Caki2 (cell line): ENCODE results near the gene FAM90A26. TPM values are rescaled to one million over a fixed set of nuclear protein-coding genes. Genes with fewer than 3 reads are reported as not detected.
A peak's percentile ranks its signal among the peaks of the same experiment; 100 is the strongest.
"Not testable (repeated sequence)": the region's sequence is repeated elsewhere in the genome, so short reads cannot be mapped to it uniquely, and the experiment has no call there.

Experiments
- DNase-seq: peaks from one replicate; pipeline ENCODE4 v3.0.0-alpha.2; 2015; ENCODE audit warnings: low read depth
- in situ Hi-C: cut with HindIII; loops from 2 replicates; pipeline ENCODE4 v1.10.0; 2016; ENCODE audit warnings: low sequenced_read_pairs, low pct_unique_long_range_greater_than_20kb, mixed read lengths
- total RNA-seq: library from RNA; depleted of rRNA; stranded (reverse); fragments of >200 nt; shearing (Covaris generic); gene quantifications from 2 replicates; pipeline ENCODE4 v1.2.3, GENCODE V29; 2014; ENCODE audit warnings: low replicate concordance; rRNA removed

The FAM90A26 gene
- total RNA-seq, 1 experiment from 2014 or later: not detected

GRCh38 chr4:9153008-9153570, 17.1 kb upstream of the FAM90A26 start:
- peak; percentile 97 for DNase-seq
- in situ Hi-C loops: not testable (repeated sequence)

GRCh38 chr4:9153571-9154157, 16.5 kb upstream of the FAM90A26 start:
- DNase-seq: peak; percentile 41
- in situ Hi-C loops: not testable (repeated sequence)

- in situ Hi-C loops, DNase-seq: not testable (repeated sequence)
Measured at GRCh38 chr4:9155101-9155886, 14.9 kb upstream of the FAM90A26 start.

- in situ Hi-C loops, DNase-seq: not testable (repeated sequence)
Measured at GRCh38 chr4:9158392-9158791, 11.8 kb upstream of the FAM90A26 start.

- DNase-seq, in situ Hi-C loops: not testable (repeated sequence)
Measured at GRCh38 chr4:9160046-9160445, 10.2 kb upstream of the FAM90A26 start.

- DNase-seq, in situ Hi-C loops: not testable (repeated sequence)
Measured at GRCh38 chr4:9165990-9166389, 4.2 kb upstream of the FAM90A26 start.

- DNase-seq, in situ Hi-C loops: not testable (repeated sequence)
Measured at GRCh38 chr4:9210357-9210756, 40.1 kb downstream of the FAM90A26 start, which contains the start of gene USP17L10. USP17L10 (plus strand) TSS chr4:9210657; CDS start chr4:9210657, 0 bp downstream.

GRCh38 chr4:9214701-9215100, 44.5 kb downstream of the FAM90A26 start:
- in situ Hi-C loops, DNase-seq: not testable (repeated sequence)

GRCh38 chr4:9215105-9215504, 44.9 kb downstream of the FAM90A26 start, which contains the start of gene USP17L11:
USP17L11 (plus strand) TSS chr4:9215405; CDS start chr4:9215405, 0 bp downstream.
- DNase-seq, in situ Hi-C loops: not testable (repeated sequence)

GRCh38 chr4:9219852-9220251, 49.6 kb downstream of the FAM90A26 start, which contains the start of gene USP17L12:
USP17L12 (plus strand) TSS chr4:9220152; CDS start chr4:9220152, 0 bp downstream.
- in situ Hi-C loops, DNase-seq: not testable (repeated sequence)

GRCh38 chr4:9224596-9224995, 54.4 kb downstream of the FAM90A26 start, which contains the start of gene USP17L13:
USP17L13 (plus strand) TSS chr4:9224896; CDS start chr4:9224896, 0 bp downstream.
- DNase-seq, in situ Hi-C loops: not testable (repeated sequence)

Other genes starting within 250 kb of the FAM90A26 start
- gene USP17L10, start 40.2 kb downstream of the FAM90A26 start, total RNA-seq: not detected in 2 replicates
- not detected in 2 replicates for gene USP17L11, start 45.0 kb downstream of the FAM90A26 start, total RNA-seq
- not detected in 2 replicates for gene USP17L12, start 49.7 kb downstream of the FAM90A26 start, total RNA-seq
- gene USP17L13, start 54.5 kb downstream of the FAM90A26 start, total RNA-seq: not detected in 2 replicates
- not detected in 2 replicates for gene USP17L15, start 64.0 kb downstream of the FAM90A26 start, total RNA-seq
- not detected in 2 replicates for gene USP17L17, start 73.5 kb downstream of the FAM90A26 start, total RNA-seq
- gene USP17L18, start 78.2 kb downstream of the FAM90A26 start, total RNA-seq: not detected in 2 replicates
- gene USP17L19, start 83.0 kb downstream of the FAM90A26 start, total RNA-seq: not detected in 2 replicates
- gene USP17L20, start 87.7 kb downstream of the FAM90A26 start, total RNA-seq: not detected in 2 replicates
- not detected in 2 replicates for gene USP17L21, start 92.5 kb downstream of the FAM90A26 start, total RNA-seq
- gene USP17L22, start 97.2 kb downstream of the FAM90A26 start, total RNA-seq: not detected in 2 replicates
- gene USP17L24, start 154.8 kb downstream of the FAM90A26 start, total RNA-seq: not detected in 2 replicates
- not detected in 2 replicates for gene USP17L25, start 159.5 kb downstream of the FAM90A26 start, total RNA-seq
- not detected in 2 replicates for gene USP17L26, start 164.2 kb downstream of the FAM90A26 start, total RNA-seq
- gene USP17L5, start 169.0 kb downstream of the FAM90A26 start, total RNA-seq: not detected in 2 replicates
- not detected in 2 replicates for gene USP17L27, start 173.7 kb downstream of the FAM90A26 start, total RNA-seq
- not detected in 2 replicates for gene USP17L28, start 178.5 kb downstream of the FAM90A26 start, total RNA-seq
- gene USP17L29, start 183.2 kb downstream of the FAM90A26 start, total RNA-seq: not detected in 2 replicates
- not detected in 2 replicates for gene USP17L30, start 192.7 kb downstream of the FAM90A26 start, total RNA-seq